ENCODE measurements around the gene IGSF6.

- TF ChIP-seq POLR2A (IDR thresholded peaks at IDR 0.05; ENCODE audit: low read depth, low read length) (no peak), TAF1 (IDR thresholded peaks at IDR 0.05; ENCODE audit: borderline replicate concordance, low read depth, low read length) (no peak), POLR2AphosphoS5 (IDR thresholded peaks at IDR 0.05; ENCODE audit: low read depth, low read length) (no peak)
Measured at GRCh38 chr16:21689107-21689506, 36.7 kb upstream of the IGSF6 start.
